ENCODE data around the gene KDM4B.

DNA sequence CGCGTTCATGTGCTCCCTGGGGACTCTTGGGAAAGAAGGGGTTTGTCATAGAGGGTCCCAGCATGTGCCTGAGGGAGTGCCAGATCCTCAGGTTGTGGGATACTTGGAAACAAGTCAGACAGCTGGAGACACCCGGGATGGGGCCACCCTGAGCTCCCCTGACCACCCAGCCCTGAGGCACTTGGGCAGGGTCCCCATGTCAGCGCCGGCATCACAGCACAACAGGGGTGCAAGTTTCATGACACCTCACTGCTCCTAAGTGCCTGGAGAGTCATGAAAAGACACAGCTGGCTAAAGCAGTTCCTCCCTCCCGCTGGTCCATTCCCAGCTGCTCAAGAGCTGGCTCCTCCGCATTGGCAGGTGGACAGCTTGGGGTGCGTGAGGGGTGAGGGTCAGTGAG is 102.7 kb downstream of the KDM4B start:
- no peak for TF ChIP-seq EZH2 (IDR thresholded peaks at IDR 0.05; ENCODE audit: low read length, missing control alignments)
- TF ChIP-seq, protein P1, sequence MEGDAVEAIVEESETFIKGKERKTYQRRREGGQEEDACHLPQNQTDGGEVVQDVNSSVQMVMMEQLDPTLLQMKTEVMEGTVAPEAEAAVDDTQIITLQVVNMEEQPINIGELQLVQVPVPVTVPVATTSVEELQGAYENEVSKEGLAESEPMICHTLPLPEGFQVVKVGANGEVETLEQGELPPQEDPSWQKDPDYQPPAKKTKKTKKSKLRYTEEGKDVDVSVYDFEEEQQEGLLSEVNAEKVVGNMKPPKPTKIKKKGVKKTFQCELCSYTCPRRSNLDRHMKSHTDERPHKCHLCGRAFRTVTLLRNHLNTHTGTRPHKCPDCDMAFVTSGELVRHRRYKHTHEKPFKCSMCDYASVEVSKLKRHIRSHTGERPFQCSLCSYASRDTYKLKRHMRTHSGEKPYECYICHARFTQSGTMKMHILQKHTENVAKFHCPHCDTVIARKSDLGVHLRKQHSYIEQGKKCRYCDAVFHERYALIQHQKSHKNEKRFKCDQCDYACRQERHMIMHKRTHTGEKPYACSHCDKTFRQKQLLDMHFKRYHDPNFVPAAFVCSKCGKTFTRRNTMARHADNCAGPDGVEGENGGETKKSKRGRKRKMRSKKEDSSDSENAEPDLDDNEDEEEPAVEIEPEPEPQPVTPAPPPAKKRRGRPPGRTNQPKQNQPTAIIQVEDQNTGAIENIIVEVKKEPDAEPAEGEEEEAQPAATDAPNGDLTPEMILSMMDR (conservative IDR thresholded peaks at IDR 0.05 in 1 of 2, IDR thresholded peaks at IDR 0.05 in 1 of 2; ENCODE audit: low read depth in 1 of 2, low read length in 2 of 2), result no peak
